Cardiac muscle cell (in vitro differentiated cells and primary cell): ENCODE results near the gene GMEB1. TPM values are rescaled to one million over a fixed set of nuclear protein-coding genes. Genes with fewer than 3 reads are reported as not detected.
"Not testable (repeated sequence)": the region's sequence is repeated elsewhere in the genome, so short reads cannot be mapped to it uniquely, and the experiment has no call there.

Experiments used
- DNase-seq, 2 donors: peaks; one replicate each; pipeline versions ENCODE4 v3.0.0 to v3.0.0-alpha.2; 2010 to 2017; ENCODE audit warnings: low read depth in 1 of 2, low spot score in 1 of 2
- H3K27ac ChIP-seq: fragments of 200-600 bp; sonication (generic); 2 replicates; pipeline ENCODE4 v1.5.1; 2016
- H3K27me3 ChIP-seq: fragments of 200-600 bp; sonication (generic); 2 replicates; pipeline ENCODE4 v1.6.0; 2016; ENCODE audit warnings: control low read depth
- H3K36me3 ChIP-seq: fragments of 200-600 bp; sonication (generic); 2 replicates; pipeline ENCODE4 v1.5.1; 2016; ENCODE audit warnings: control low read depth
- H3K4me1 ChIP-seq: fragments of 200-600 bp; sonication (generic); 2 replicates; pipeline ENCODE4 v1.8.1; 2017; ENCODE audit warnings: low read depth, mild to moderate bottlenecking, mixed run types
- H3K4me3 ChIP-seq: fragments of 200-600 bp; sonication (generic); 2 replicates; pipeline ENCODE4 v1.5.1; 2016; ENCODE audit warnings: mild to moderate bottlenecking
- H3K9me3 ChIP-seq: fragments of 200-600 bp; sonication (generic); 2 replicates; pipeline ENCODE4 v1.5.1; 2017; ENCODE audit warnings: low read depth, mild to moderate bottlenecking, control low read depth
- polyA plus RNA-seq: library from polyadenylated mRNA; unstranded; fragments of >200 nt; fragmentation: Nextera tagmentation; extraction: Ambion mirVana; gene quantifications from 2 replicates; pipeline ENCODE4 v1.2.1, GENCODE V29; 2016
- total RNA-seq: library from RNA; depleted of rRNA; stranded (reverse); fragments of >200 nt; gene quantifications from 2 replicates; pipeline ENCODE4 v1.2.3, GENCODE V29; 2016
- TF ChIP-seq, protein P1 (sequence below): IDR thresholded peaks from 2 replicates; pipeline ENCODE4 v1.5.1; 2012; ENCODE audit warnings: low read depth, mild to moderate bottlenecking, low read length

GMEB1 gene
- total and polyA plus RNA-seq, 2 experiments from 2014 or later: 7.5 to 7.6 TPM

DNA sequence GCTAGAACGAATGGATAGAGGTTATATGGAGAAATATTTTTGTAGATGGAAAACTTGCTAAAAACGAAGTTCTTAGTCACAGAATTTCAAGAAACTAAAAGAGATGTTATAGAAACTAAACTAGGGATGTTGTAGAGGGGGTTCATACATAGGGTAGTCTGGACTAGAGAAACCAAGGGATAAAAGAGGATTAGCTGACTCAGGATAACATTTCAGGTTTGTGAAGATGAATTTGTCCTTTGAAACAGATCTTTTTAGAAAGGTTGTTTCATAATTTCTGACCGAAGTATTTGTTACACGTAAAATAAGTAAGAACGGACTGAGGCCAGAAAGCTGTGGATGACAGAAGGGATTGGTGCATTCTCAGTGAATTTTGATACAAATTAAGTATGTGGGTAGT lies 81.7 kb downstream of the GMEB1 start:
- peak overlapping the region; percentile 10 for H3K27ac ChIP-seq
- peaks cover 6% of the 10 kb centered on the region for H3K4me1 ChIP-seq
- no peak overlapping the region for H3K4me3 ChIP-seq
- H3K27me3 ChIP-seq: no peaks in the 10 kb centered on the region
- no peaks in the 10 kb centered on the region for H3K9me3 ChIP-seq
- H3K36me3 ChIP-seq: peaks cover 6% of the 10 kb centered on the region
- DNase-seq: no peak
- TF ChIP-seq, protein P1, sequence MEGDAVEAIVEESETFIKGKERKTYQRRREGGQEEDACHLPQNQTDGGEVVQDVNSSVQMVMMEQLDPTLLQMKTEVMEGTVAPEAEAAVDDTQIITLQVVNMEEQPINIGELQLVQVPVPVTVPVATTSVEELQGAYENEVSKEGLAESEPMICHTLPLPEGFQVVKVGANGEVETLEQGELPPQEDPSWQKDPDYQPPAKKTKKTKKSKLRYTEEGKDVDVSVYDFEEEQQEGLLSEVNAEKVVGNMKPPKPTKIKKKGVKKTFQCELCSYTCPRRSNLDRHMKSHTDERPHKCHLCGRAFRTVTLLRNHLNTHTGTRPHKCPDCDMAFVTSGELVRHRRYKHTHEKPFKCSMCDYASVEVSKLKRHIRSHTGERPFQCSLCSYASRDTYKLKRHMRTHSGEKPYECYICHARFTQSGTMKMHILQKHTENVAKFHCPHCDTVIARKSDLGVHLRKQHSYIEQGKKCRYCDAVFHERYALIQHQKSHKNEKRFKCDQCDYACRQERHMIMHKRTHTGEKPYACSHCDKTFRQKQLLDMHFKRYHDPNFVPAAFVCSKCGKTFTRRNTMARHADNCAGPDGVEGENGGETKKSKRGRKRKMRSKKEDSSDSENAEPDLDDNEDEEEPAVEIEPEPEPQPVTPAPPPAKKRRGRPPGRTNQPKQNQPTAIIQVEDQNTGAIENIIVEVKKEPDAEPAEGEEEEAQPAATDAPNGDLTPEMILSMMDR: no peak

DNA sequence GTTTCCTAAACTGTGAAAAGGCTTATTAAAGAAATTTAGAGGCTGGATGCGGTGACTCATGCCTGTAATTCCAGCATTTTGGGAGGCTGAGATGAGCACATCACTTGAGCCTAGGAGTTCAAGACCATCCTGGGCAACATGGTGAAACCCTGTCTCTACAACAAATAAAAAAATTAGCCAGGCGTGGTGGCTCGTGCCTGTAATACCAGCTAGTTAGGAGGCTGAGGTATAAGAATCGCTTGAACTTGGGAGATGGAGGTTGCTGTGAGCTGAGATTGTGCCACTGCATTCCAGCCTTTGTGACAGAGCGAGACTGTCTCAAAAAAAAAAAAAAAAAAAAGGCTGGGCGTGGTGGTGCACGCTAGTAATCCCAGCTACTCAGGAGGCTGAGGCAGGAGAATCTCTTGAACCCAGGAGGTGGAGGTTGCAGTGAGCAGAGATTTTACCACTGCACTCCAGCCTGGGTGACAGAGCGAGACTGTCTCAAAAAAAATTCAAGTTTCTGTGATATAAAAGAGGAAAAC lies 82.2 kb downstream of the GMEB1 start:
- H3K4me3 ChIP-seq, H3K9me3 ChIP-seq, H3K36me3 ChIP-seq, H3K27me3 ChIP-seq: not testable (repeated sequence)
- peak overlapping the region; percentile 36 for H3K27ac ChIP-seq
- peak in 1 of 2 donors; percentile 9 for DNase-seq
- H3K4me1 ChIP-seq: peaks cover 11% of the 10 kb centered on the region

DNA sequence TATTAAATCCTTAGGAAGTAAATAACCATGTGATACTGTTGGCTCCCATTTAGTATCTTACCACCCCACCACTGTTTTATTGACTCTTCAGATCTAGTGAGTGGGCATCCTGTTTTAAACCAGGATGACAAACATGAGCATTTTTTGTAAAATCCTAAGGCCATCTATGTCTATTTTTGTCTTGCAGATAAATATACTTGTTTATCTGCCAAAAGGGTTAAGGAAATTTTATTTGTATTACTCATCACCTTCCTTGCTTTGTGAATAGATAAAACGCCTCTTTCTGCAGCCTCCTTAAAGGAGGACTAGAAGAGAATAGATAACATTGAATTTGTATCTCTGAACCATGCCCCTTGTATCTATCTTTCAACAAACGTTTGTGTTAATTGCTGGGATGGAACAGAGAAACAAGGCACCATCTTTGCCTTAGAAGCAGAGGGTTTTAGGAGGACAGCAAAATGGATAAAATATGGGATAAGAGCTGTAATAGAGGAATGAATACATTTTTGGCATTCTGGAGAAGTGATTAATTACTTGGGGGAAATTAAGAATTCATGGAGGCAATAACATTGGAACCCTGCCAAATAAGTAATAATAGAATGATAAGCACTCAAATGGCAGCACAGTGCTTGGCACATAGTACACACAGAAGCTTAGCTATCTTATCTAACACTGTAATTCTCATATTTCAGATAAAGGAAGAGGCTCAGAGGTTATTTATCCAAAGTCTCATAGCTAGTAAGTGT lies 82.9 kb downstream of the GMEB1 start:
- Histone ChIP-seq H3K27ac (peak overlapping the region; percentile 36), H3K36me3 (peaks cover 2% of the 10 kb centered on the region), H3K4me1 (peaks cover 15% of the 10 kb centered on the region), H3K27me3 (no peaks in the 10 kb centered on the region), H3K4me3 (no peak overlapping the region), H3K9me3 (no peaks in the 10 kb centered on the region)
- TF ChIP-seq, protein P1: no peak
- peak in 1 of 2 donors; percentile 68 for DNase-seq

DNA sequence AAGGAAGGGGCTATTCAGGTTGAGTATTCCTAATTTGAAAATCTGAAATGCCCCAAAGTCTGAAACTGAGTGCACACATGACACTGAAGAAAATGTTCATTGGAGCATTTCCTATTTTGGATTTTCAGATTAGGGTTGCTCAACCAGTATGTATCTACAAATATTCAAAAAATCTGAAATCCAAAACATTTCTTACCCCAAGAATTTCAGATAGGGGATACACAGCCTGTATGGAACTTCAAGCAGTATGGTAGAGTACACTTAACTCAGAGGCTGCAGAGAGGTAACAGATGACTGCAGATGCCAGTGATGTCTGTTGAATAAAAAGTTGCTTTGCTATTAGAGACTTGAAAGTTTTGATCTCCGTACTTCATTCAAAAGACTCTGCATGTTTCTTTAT lies 87.1 kb downstream of the GMEB1 start:
- Histone ChIP-seq H3K9me3 (no peaks in the 10 kb centered on the region), H3K36me3 (no peaks in the 10 kb centered on the region), H3K4me3 (no peak overlapping the region), H3K27ac (peak overlapping the region; percentile 3), H3K4me1 (peaks cover 15% of the 10 kb centered on the region), H3K27me3 (no peaks in the 10 kb centered on the region)
- TF ChIP-seq, protein P1: no peak
- peak in 1 of 2 donors; percentile 53 for DNase-seq

DNA sequence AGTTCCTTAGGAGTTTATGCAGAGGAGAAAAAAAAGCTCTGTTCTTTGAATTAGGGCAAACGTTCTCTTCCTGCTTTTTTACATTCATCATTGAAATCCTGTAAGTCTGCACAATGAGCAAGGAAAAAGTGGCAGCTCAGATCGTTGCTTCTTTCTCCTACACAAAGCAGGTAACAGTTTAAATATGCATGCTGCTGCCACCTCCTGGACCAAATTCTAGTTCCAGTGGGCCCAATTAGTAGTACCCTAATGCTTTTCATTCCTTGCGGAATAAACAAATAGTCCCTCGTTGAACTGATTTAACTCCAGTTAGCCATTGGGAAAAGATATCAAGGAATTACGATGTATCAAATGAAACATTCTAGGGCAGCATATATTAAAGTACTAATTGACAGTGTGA lies 88.3 kb downstream of the GMEB1 start:
- Histone ChIP-seq H3K36me3 (no peaks in the 10 kb centered on the region), H3K9me3 (no peaks in the 10 kb centered on the region), H3K27ac (peak overlapping the region; percentile 10), H3K4me3 (no peak overlapping the region), H3K27me3 (no peaks in the 10 kb centered on the region), H3K4me1 (peaks cover 10% of the 10 kb centered on the region)
- TF ChIP-seq, protein P1: no peak
- peak in 1 of 2 donors; percentile 27 for DNase-seq

DNA sequence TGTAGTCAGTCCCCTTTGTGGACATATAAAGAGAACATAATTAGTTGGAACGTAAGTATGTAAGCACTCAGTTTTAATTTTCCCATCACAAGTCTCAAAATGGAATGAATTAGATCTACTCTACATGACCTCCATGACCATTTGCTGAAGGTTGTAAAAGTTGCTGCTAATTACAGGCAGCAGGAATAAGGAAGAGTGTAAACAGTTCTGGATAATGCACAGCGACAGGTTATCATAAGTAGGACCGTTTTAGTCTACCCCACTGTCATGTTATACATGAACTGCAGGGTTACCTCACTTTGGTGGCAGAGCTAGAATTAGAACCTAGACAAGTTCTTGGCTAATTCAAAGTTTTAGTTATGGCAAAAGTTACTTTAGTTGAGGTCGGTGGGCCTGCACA lies 89.8 kb downstream of the GMEB1 start:
- no peak for DNase-seq
- Histone ChIP-seq H3K36me3 (no peaks in the 10 kb centered on the region), H3K27me3 (no peaks in the 10 kb centered on the region), H3K27ac (peak overlapping the region; percentile 0), H3K4me3 (no peak overlapping the region), H3K4me1 (peaks cover 10% of the 10 kb centered on the region), H3K9me3 (no peaks in the 10 kb centered on the region)
- TF ChIP-seq, protein P1: no peak
